Activated T-cell treated with anti-CD3 and anti-CD28 coated beads, Interleukin-2, amount 50 U/mL, for 72 hours (primary cell): Measurements from ENCODE around the gene GPBP1L1. TPM values are rescaled to one million over a fixed set of nuclear protein-coding genes. Genes with fewer than 3 reads are reported as not detected.
"Not testable (repeated sequence)": the region's sequence is repeated elsewhere in the genome, so short reads cannot be mapped to it uniquely, and the experiment has no call there.

ENCODE experiments used
- ATAC-seq, 2 donors: fragments of 150-1000 bp; cut with Tn5 transposase; replicated peaks in 1 of 2; 2 replicates each; pipeline ENCODE4 v1.10.0; 2021; ENCODE audit warnings: moderate library complexity in 2 of 2, mild to moderate bottlenecking in 1 of 2
- DNase-seq, 2 donors: peaks; one replicate each; pipeline ENCODE4 v3.0.0; 2021 to 2022; ENCODE audit warnings: mixed read lengths in 1 of 2
- H3K27ac Mint-ChIP-seq: one replicate; pipeline ENCODE4 v1.8.0; 2022; ENCODE audit warnings: mild to moderate bottlenecking, moderate library complexity, mixed read lengths
- H3K27me3 Mint-ChIP-seq: one replicate; pipeline ENCODE4 v1.8.0; 2022; ENCODE audit warnings: low read depth, mixed read lengths
- H3K36me3 Mint-ChIP-seq, 2 donors: one replicate each; pipeline ENCODE4 v1.8.0; 2022; ENCODE audit warnings: mixed read lengths in 2 of 2, mild to moderate bottlenecking in 1 of 2; ENCODE audit not compliant: insufficient read depth in 2 of 2
- H3K4me1 Mint-ChIP-seq: one replicate; pipeline ENCODE4 v1.8.0; 2022; ENCODE audit warnings: low read depth, mixed read lengths
- H3K4me3 Mint-ChIP-seq, 2 donors: one replicate each; pipeline ENCODE4 v1.8.0; 2022; ENCODE audit warnings: mild to moderate bottlenecking in 2 of 2, mixed read lengths in 2 of 2, moderate library complexity in 2 of 2
- H3K9me3 Mint-ChIP-seq, 2 donors: one replicate each; pipeline ENCODE4 v1.8.0; 2022; ENCODE audit warnings: mixed read lengths in 2 of 2
- total RNA-seq, 2 donors: library from RNA; stranded (reverse); gene quantifications; one replicate each; pipeline ENCODE4 v1.2.3, GENCODE V29; 2022

Gene GPBP1L1, protein sequence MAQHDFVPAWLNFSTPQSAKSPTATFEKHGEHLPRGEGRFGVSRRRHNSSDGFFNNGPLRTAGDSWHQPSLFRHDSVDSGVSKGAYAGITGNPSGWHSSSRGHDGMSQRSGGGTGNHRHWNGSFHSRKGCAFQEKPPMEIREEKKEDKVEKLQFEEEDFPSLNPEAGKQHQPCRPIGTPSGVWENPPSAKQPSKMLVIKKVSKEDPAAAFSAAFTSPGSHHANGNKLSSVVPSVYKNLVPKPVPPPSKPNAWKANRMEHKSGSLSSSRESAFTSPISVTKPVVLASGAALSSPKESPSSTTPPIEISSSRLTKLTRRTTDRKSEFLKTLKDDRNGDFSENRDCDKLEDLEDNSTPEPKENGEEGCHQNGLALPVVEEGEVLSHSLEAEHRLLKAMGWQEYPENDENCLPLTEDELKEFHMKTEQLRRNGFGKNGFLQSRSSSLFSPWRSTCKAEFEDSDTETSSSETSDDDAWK
- total RNA-seq: 100 to 1,000 TPM; 140 to 146 TPM

DNA sequence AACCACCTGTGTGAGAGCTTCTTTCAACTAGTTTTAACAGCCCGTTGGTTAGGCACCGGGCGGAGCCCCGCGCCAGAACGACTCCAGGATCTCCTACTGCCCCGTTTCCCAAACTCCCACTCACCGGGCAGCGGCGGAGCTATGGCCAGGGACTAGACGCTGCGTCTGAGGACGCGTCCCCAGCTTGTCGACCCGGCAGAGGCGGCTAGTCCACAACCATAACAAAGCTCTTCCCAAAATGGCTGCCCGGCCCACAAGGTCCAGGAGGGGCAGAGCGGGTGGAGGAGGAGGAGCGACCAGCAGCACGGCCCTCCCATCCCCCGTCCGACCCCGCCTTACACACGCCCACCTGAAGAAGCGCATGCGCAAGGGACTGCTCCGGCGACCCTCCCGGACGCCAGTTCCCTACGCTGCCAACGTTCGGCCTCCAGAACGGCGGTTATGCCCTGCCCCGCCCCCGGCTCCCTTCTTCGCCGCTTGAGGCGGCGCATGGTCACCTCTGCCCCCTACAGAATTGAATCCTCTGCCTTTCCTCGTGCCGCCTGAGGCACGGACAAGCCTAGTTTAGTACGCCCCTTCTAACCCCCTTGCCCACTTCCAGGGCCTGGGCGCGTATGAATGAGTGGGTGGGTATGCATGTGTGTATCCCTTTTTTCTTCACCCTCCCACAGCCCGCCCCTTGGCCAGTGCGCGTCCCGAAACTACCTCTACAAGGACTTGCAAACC, at the start of gene GPBP1L1:
Gene GPBP1L1, minus strand, starts transcription at position 246 of the 726 bp plus-strand sequence. CDS start 27,446 bp downstream, outside the sequence.
- H3K36me3 Mint-ChIP-seq: peaks cover 3 to 12% of the 10 kb centered on the region in 2 donors
- no peaks in the 10 kb centered on the region for H3K9me3 Mint-ChIP-seq
- peak within 1 kb of the TSS; percentile 96 to 100 for H3K4me3 Mint-ChIP-seq

DNA sequence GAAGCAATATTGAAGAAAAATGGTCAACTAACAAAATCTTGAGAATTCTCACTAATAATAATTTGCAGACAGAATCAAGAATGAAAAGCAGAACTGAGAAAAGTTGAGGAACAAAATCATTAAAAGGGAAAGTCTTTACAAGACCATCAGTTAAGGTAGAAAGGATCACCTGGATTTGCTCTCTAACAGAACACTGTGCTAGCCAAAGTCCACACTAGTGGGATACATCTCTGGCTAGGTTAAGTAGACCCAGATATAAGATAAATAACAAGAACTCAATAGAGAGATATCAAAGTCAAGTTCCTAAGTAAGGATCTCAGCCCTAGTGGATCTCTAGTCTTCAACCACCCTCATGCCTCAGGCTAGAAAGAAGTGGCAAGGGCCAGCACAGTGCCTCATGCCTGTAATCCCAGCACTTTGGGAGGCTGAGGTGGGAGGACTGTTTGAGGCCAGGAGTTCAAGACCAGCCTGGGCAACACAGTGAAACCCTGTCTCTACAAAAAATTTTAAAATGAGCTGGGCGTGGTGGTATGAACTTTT, 44.5 kb upstream of the GPBP1L1 start:
- no peak for ATAC-seq
- Mint-ChIP-seq H3K36me3 (peaks cover 0 to 2% of the 10 kb centered on the region in 2 donors), H3K27me3 (no peaks in the 10 kb centered on the region), H3K9me3 (no peaks in the 10 kb centered on the region), H3K27ac (peak overlapping the region; percentile 50), H3K4me3 (no peak overlapping the region), H3K4me1 (peaks cover 9% of the 10 kb centered on the region)
- DNase-seq: no peak

More for the DNA sequence above, at the start of gene GPBP1L1:
- DNase-seq: peak; percentile 98 to 99
- Mint-ChIP-seq H3K27me3 (no peaks in the 10 kb centered on the region), H3K27ac (peak within 1 kb of the TSS; percentile 93), H3K4me1 (peaks cover 61% of the 10 kb centered on the region)
- peak; percentile 72 to 75 for ATAC-seq

DNA sequence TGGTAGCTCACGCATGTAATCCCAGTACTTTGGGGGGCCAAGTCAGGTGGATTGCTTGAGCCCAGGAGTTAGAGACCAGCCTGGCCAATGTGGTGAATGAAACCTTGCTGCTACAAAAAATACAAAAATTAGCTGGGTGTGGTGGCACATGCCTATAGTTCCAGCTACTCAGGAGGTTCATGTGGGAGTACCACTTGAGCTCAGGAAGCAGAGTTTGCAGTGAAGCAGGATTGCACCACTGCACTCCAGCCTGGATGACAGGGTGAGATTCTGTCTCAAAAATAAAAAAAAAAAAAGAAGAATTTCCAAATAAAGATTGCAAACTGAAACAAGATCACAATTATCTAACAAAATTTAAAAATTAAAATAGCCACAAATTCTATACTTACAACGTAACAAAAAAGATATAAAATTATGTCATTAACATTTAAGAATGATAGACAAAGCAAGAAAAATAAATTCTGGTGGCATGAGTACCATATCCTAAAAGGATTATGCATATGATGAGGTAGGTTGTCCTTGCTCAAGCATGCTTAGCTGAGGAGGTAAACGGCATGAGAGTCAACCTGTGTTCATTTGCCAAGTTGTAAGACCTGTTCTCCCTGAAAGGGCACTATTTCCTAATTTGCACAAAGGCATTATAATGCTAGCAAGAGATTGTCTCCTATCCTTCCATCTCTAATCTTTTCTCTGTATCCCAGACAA, 43.9 kb upstream of the GPBP1L1 start:
- H3K27ac Mint-ChIP-seq: peak overlapping the region; percentile 50

DNA sequence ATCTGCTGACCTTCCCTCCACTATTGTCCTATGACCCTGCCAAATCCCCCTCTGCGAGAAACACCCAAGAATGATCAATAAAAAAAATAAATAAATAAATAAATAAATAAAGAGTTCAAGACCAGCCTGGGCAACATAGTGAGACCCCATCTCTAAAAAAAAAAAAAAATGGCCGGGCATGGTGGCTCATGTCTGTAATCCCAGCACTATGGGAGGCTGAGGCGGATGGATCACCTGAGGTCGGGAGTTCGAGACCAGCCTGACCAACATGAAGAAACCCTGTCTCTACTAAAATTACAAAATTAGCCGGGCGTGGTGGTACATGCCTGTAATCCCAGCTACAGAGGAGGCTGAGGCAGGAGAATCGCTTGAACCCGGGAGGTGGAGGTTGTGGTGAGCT, 39.7 kb upstream of the GPBP1L1 start:
- not testable (repeated sequence) for H3K27me3 Mint-ChIP-seq, H3K9me3 Mint-ChIP-seq, ATAC-seq

More for the DNA sequence above, 43.9 kb upstream of the GPBP1L1 start:
- H3K36me3 Mint-ChIP-seq: peaks cover 0 to 2% of the 10 kb centered on the region in 2 donors
- peaks cover 9% of the 10 kb centered on the region for H3K4me1 Mint-ChIP-seq
- no peaks in the 10 kb centered on the region for H3K27me3 Mint-ChIP-seq
- ATAC-seq: no peak
- no peak overlapping the region for H3K4me3 Mint-ChIP-seq
- DNase-seq: no peak
- H3K9me3 Mint-ChIP-seq: no peaks in the 10 kb centered on the region

DNA sequence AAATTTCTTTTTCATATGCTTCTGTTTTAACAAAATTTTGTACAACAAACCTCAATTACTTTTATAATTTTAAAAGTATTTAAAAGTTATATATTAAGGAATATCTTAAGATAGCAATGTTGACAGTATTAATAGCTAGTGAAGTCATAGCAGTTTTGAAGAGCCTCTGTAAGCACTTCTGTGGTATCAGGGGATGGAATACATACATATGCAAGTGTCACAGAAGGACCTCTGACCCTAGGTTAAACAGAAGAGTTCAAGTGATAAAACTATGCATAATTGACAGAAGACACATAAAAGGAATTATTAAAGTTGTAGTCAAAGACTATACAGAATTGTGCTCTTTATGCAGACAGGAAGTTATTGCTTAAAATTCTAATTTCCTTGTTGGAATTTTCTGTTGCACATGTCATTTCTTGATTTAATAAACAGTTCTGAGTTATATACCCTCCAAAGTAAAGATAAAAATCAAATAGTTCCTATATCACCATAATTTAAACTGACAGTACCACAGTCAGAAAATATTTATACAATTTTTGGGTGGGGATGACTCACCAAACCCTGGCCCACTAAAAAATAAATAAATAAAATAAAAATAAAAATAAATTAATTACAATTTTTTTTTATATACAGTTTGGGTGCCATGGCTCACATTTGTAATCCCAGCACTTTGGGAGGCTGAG, 37.1 kb upstream of the GPBP1L1 start:
- no peaks in the 10 kb centered on the region for H3K9me3 Mint-ChIP-seq
- DNase-seq: no peak
- no peaks in the 10 kb centered on the region for H3K27me3 Mint-ChIP-seq
- no peak overlapping the region for H3K27ac Mint-ChIP-seq
- no peak for ATAC-seq
- H3K4me3 Mint-ChIP-seq: no peak overlapping the region
- H3K4me1 Mint-ChIP-seq: no peaks in the 10 kb centered on the region
- H3K36me3 Mint-ChIP-seq: peaks cover 0 to 2% of the 10 kb centered on the region in 2 donors

More for the DNA sequence above, 39.7 kb upstream of the GPBP1L1 start:
- not testable (repeated sequence) for H3K27ac Mint-ChIP-seq, H3K4me1 Mint-ChIP-seq, H3K36me3 Mint-ChIP-seq, DNase-seq, H3K4me3 Mint-ChIP-seq

DNA sequence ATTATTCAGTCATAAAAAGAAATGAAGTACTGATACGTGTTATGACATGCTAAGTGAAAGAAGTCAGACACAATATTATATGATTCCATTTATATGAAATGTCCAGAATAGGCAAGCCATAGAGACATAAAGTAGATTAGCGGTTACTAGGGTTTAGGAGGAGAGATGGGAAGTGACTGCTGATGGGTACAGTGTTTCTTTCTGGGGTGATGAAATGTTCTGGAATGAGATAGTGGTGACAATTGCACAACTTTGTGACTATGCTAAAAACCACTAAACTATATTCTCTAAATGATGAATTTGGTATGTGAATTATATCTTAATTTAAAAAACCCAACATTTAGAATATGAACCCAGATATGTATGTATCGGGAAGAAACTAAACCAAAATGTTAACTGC, 36.5 kb upstream of the GPBP1L1 start:
- peaks cover 0 to 2% of the 10 kb centered on the region in 2 donors for H3K36me3 Mint-ChIP-seq
- ATAC-seq: no peak

DNA sequence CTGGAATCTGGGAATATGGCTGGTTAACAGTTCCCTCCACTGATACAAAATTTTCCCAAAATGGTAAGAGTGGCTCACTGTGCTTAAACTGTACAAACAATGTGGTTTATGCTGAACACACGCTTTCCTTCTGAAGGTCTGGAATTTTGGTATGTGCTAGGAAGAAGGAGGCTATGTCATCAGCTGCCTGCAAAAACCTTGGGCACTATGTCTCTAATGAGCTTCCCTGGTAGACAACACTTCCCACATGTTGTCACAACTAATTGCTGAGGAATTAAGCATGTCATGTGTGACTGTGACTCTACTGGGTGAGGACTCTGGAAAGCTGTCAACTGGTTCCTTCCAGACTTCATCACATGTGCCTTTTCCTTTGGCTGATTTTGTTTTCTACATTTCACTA, 34.9 kb upstream of the GPBP1L1 start:
- Mint-ChIP-seq H3K4me3 (no peak overlapping the region), H3K36me3 (peaks cover 0 to 2% of the 10 kb centered on the region in 2 donors), H3K4me1 (no peaks in the 10 kb centered on the region), H3K27ac (no peak overlapping the region), H3K27me3 (no peaks in the 10 kb centered on the region), H3K9me3 (no peaks in the 10 kb centered on the region)
- no peak for DNase-seq
- ATAC-seq: no peak

More for the DNA sequence above, 36.5 kb upstream of the GPBP1L1 start:
- Mint-ChIP-seq H3K4me3 (no peak overlapping the region), H3K4me1 (no peaks in the 10 kb centered on the region), H3K27me3 (no peaks in the 10 kb centered on the region), H3K9me3 (no peaks in the 10 kb centered on the region), H3K27ac (no peak overlapping the region)
- no peak for DNase-seq

DNA sequence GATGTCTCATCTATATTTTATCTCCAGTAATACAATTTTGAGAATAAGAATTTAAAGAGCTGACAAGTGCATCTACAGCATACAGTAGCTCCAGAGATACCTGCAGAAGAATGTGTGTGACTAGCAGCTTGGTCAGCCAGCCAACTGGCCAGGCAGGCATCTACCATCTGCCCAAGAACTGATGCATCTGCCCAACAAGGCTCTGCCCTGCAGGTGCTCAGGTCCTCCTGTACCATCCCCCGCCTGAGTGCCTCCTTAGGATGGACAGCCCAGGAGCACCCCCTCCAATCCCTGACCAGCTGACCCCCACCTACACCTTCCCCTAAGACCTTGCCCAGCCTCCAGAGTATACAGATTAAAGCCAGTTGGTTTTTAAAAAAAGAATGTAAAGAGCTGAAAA, 32.0 kb upstream of the GPBP1L1 start:
- Mint-ChIP-seq H3K27ac (no peak overlapping the region), H3K27me3 (no peaks in the 10 kb centered on the region), H3K9me3 (no peaks in the 10 kb centered on the region), H3K36me3 (peaks cover 0 to 2% of the 10 kb centered on the region in 2 donors), H3K4me3 (no peak overlapping the region), H3K4me1 (no peaks in the 10 kb centered on the region)
- DNase-seq (no peak), ATAC-seq (no peak)

DNA sequence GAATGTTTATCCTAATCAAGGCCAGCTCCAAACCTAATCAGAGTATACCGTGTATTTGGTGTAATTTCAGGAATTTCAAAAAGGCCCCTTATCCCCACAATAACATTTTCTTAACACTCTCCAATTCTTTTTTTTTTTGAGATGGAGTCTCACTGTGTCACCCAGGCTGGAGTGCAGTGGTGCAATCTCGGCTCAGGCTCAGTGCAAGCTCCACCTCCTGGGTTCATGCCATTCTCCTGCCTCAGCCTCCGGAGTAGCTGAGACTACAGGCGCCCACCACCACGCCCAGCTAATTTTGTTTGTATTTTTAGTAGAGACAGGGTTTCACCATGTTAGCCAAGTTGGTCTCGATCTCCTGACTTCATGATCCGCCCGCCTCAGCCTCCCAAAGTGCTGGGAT, 31.1 kb upstream of the GPBP1L1 start:
- H3K9me3 Mint-ChIP-seq, H3K36me3 Mint-ChIP-seq, H3K4me1 Mint-ChIP-seq, ATAC-seq, H3K27me3 Mint-ChIP-seq, DNase-seq, H3K4me3 Mint-ChIP-seq: not testable (repeated sequence)
- peak overlapping the region; percentile 15 for H3K27ac Mint-ChIP-seq

DNA sequence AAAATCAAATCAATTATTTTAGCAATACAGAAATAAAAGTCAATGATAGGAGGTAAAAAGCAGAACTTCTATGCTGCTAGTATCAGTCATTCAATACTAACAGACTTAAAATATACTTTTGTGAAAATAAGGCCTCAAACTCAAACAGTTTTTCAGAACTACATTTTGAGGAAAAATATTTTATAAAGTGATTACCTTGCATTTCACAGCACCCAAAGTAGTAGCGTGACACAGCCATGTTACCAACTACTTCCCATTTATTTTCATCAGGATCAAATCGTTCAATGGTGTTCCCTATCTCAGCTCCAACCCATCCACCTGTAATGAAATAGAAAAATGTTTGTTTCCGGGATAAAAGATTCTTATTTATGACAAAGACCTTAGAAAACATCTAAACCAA, 30.4 kb upstream of the GPBP1L1 start:
- Mint-ChIP-seq H3K4me3 (no peak overlapping the region), H3K27me3 (no peaks in the 10 kb centered on the region), H3K36me3 (peaks cover 0 to 3% of the 10 kb centered on the region in 2 donors), H3K9me3 (no peaks in the 10 kb centered on the region), H3K4me1 (no peaks in the 10 kb centered on the region), H3K27ac (no peak overlapping the region)
- ATAC-seq: no peak
- no peak for DNase-seq

DNA sequence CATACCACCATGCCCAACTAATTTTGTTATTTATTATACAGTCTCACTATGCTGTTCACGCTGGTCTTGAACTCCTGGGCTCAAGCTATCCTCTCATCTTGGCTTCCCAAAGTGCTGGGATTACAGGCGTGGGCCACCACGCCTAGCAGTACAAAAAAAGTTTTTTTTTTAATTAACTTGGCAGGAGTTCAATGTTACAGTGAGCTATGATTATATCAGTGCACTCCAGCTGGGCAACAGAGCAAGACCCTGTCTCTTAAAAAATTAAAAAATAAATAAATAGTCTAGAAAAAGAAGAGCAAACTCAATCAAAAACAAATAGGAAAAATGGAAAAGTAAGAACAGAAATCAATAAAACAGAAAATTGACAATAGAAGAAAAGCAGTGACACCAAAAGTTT, 27.4 kb upstream of the GPBP1L1 start:
- no peak for ATAC-seq
- H3K27ac Mint-ChIP-seq: no peak overlapping the region
- DNase-seq: no peak
- no peaks in the 10 kb centered on the region for H3K9me3 Mint-ChIP-seq
- no peak overlapping the region for H3K4me3 Mint-ChIP-seq
- H3K36me3 Mint-ChIP-seq: peaks cover 0 to 6% of the 10 kb centered on the region in 2 donors
- H3K27me3 Mint-ChIP-seq: no peaks in the 10 kb centered on the region
- H3K4me1 Mint-ChIP-seq: no peaks in the 10 kb centered on the region

DNA sequence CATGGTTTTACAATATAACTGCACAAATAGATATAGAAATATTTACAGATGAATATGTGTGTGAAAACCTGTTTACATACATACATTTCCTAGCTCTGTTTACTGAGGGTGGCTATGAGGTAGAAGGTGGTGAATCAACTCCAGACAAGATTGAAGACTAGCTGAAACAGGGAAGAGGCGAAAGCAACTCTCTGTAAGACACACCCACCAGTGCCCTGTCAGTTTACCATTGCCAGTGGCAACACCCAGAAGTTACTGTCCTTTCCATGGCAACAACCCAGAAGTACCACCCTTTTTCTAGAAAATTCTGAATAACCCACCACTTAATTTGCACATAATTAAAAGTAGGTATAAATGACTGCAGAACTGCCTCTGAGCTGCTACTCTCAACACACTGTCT, 18.3 kb upstream of the GPBP1L1 start:
- no peaks in the 10 kb centered on the region for H3K4me1 Mint-ChIP-seq
- ATAC-seq (no peak), DNase-seq (no peak)
- no peaks in the 10 kb centered on the region for H3K27me3 Mint-ChIP-seq
- peaks cover 9 to 11% of the 10 kb centered on the region in 2 donors for H3K36me3 Mint-ChIP-seq
- H3K4me3 Mint-ChIP-seq: no peak overlapping the region
- no peak overlapping the region for H3K27ac Mint-ChIP-seq
- H3K9me3 Mint-ChIP-seq: peaks cover 0 to 2% of the 10 kb centered on the region in 2 donors
